HepG2 (cell line): ENCODE measurements around the gene RAB40C. TPM values are rescaled to one million over a fixed set of nuclear protein-coding genes. Genes with fewer than 3 reads are reported as not detected.

ENCODE experiments used
- AKAP8 ChIP-seq: sonication (generic); formaldehyde crosslinking; IDR thresholded peaks from 2 replicates; pipeline ENCODE4 v1.5.1; 2020; ENCODE audit warnings: mild to moderate bottlenecking, missing genetic modification reagents
- AKNA ChIP-seq: sonication (generic); formaldehyde crosslinking; IDR thresholded peaks from 2 replicates; pipeline ENCODE4 v1.4.0; 2020; ENCODE audit warnings: missing genetic modification reagents, borderline replicate concordance
- CEBPG ChIP-seq: IDR thresholded peaks from 2 replicates; pipeline ENCODE4 v1.6.1; 2016
- DNMT3B ChIP-seq: conservative IDR thresholded peaks from 2 replicates; pipeline ENCODE4 v1.6.1; 2016; ENCODE audit warnings: missing biosample characterization, control low read depth
- FOXO1 ChIP-seq: sonication (generic); formaldehyde crosslinking; IDR thresholded peaks from 2 replicates; pipeline ENCODE4 v1.4.0; 2020; ENCODE audit warnings: missing genetic modification reagents
- HNRNPL ChIP-seq: fragments of 200-400 bp; formaldehyde crosslinking; IDR thresholded peaks from 2 replicates; pipeline ENCODE4 v1.6.1; 2017; ENCODE audit warnings: mild to moderate bottlenecking, low read depth, low read length
- KDM1A ChIP-seq: IDR thresholded peaks from 2 replicates; pipeline ENCODE4 v1.6.1; 2016; ENCODE audit warnings: missing compliant biosample characterization
- KDM5A ChIP-seq: fragments of 200-600 bp; sonication (generic); IDR thresholded peaks from 2 replicates; pipeline ENCODE4 v1.7.0; 2018; ENCODE audit warnings: antibody characterized with exemption, mild to moderate bottlenecking, low read length, borderline replicate concordance
- KLF13 ChIP-seq: sonication (generic); formaldehyde crosslinking; IDR thresholded peaks from 2 replicates; pipeline ENCODE4 v1.4.0; 2020; ENCODE audit warnings: mild to moderate bottlenecking, missing genetic modification reagents
- KLF6 ChIP-seq: IDR thresholded peaks from 2 replicates; pipeline ENCODE4 v1.8.0; 2016; ENCODE audit warnings: missing biosample characterization, missing genetic modification reagents
- MLXIP ChIP-seq: sonication (generic); formaldehyde crosslinking; IDR thresholded peaks from 2 replicates; pipeline ENCODE4 v1.9.0; 2021; ENCODE audit warnings: missing genetic modification reagents, borderline replicate concordance
- MXD4 ChIP-seq: IDR thresholded peaks from 2 replicates; pipeline ENCODE4 v1.6.1; 2016; ENCODE audit warnings: mild to moderate bottlenecking, missing biosample characterization, missing genetic modification reagents
- SATB2 ChIP-seq: sonication (generic); formaldehyde crosslinking; IDR thresholded peaks from 2 replicates; pipeline ENCODE4 v1.5.0; 2020; ENCODE audit warnings: missing genetic modification reagents
- XRCC5 ChIP-seq: fragments of 200-400 bp; formaldehyde crosslinking; optimal IDR thresholded peaks from 2 replicates; pipeline ENCODE3; 2017; ENCODE audit warnings: mild to moderate bottlenecking, low read length
- ZNF121 ChIP-seq: sonication (generic); formaldehyde crosslinking; IDR thresholded peaks from 2 replicates; pipeline ENCODE4 v1.5.0; 2020; ENCODE audit warnings: mild to moderate bottlenecking, missing genetic modification reagents
- ZNF232 ChIP-seq: sonication (generic); formaldehyde crosslinking; IDR thresholded peaks from 2 replicates; pipeline ENCODE4 v1.4.0; 2020; ENCODE audit warnings: missing genetic modification reagents, borderline replicate concordance
- ZNF563 ChIP-seq: sonication (generic); formaldehyde crosslinking; IDR thresholded peaks from 2 replicates; pipeline ENCODE4 v1.8.0; 2022; ENCODE audit warnings: mild to moderate bottlenecking, moderate library complexity, missing genetic modification reagents
- ZNF674 ChIP-seq: sonication (generic); formaldehyde crosslinking; IDR thresholded peaks from 2 replicates; pipeline ENCODE4 v1.5.0; 2020; ENCODE audit warnings: low read depth, mild to moderate bottlenecking, missing genetic modification reagents
- ZNF816 ChIP-seq: sonication (generic); formaldehyde crosslinking; IDR thresholded peaks from 2 replicates; pipeline ENCODE4 v1.8.0; 2022; ENCODE audit warnings: missing genetic modification reagents, mild to moderate bottlenecking, borderline replicate concordance
- ZNF850 ChIP-seq: sonication (generic); formaldehyde crosslinking; conservative IDR thresholded peaks from 2 replicates; pipeline ENCODE4 v1.9.0; 2021; ENCODE audit warnings: mild to moderate bottlenecking, missing genetic modification reagents
- ZSCAN25 ChIP-seq: sonication (generic); formaldehyde crosslinking; IDR thresholded peaks from 2 replicates; pipeline ENCODE4 v1.8.0; 2022; ENCODE audit warnings: mild to moderate bottlenecking, missing genetic modification reagents
- ZSCAN9 ChIP-seq: IDR thresholded peaks from 2 replicates; pipeline ENCODE4 v1.6.1; 2016; ENCODE audit warnings: borderline replicate concordance
- polyA plus RNA-seq, 8 experiments: library from polyadenylated mRNA; depleted of rRNA in 3 of 8; stranded (reverse) in 7 of 8; unstranded in 1 of 8; fragments of >200 nt; fragmentation: Illumina TruSeq in 4 of 8; extraction: Trizol in 4 of 8; gene quantifications; 2 replicates each; pipeline versions ENCODE4 v1.2.1 to v1.2.3, GENCODE V29; 2011 to 2016; ENCODE audit warnings: low read depth in 4 of 8, missing spikeins in 1 of 8, mixed read lengths in 1 of 8; ENCODE audit not compliant: insufficient read depth in 1 of 8
- total RNA-seq, 5 experiments: library from RNA; depleted of rRNA; stranded (reverse); fragments of >200 nt; fragmentation: Illumina TruSeq; extraction: Trizol; gene quantifications; 2 replicates each; pipeline ENCODE4 v1.2.3, GENCODE V29; 2016; ENCODE audit warnings: low read depth in 1 of 5

The RAB40C gene
- total and polyA plus RNA-seq, 2 of the 13 experiments (the other 11 are each of a cell fraction or from before 2014, with no cell fraction given), result 7.7 to 11.5 TPM

GRCh38 chr16:676565-676902 is 86.7 kb downstream of the RAB40C start (continued):
- TF ChIP-seq ZNF121 (CRISPR knock-in tag) (no peak), KLF13 (no peak), ZSCAN9 (CRISPR knock-in tag) (no peak), ZNF232 (CRISPR knock-in tag) (no peak), MXD4 (CRISPR knock-in tag) (no peak), AKAP8 (0 out of 2 replicates have a peak, but pooled peaks have one; percentile 58), ZNF816 (CRISPR knock-in tag) (no peak), XRCC5 (no peak), AKNA (no peak), CEBPG (CRISPR knock-in tag) (no peak), FOXO1 (CRISPR knock-in tag) (no peak), HNRNPL (peak; percentile 68; the same call in 1 of the 2 replicates), KDM5A (no peak), ZNF850 (no peak), MLXIP (CRISPR knock-in tag) (no peak), DNMT3B (no peak), ZSCAN25 (CRISPR knock-in tag) (0 out of 2 replicates have a peak, but pooled peaks have one; percentile 6), KDM1A (no peak), ZNF563 (CRISPR knock-in tag) (no peak), ZNF674 (no peak), SATB2 (CRISPR knock-in tag) (no peak), KLF6 (CRISPR knock-in tag) (no peak)
